ENCODE data around the gene CEP78.

DNA sequence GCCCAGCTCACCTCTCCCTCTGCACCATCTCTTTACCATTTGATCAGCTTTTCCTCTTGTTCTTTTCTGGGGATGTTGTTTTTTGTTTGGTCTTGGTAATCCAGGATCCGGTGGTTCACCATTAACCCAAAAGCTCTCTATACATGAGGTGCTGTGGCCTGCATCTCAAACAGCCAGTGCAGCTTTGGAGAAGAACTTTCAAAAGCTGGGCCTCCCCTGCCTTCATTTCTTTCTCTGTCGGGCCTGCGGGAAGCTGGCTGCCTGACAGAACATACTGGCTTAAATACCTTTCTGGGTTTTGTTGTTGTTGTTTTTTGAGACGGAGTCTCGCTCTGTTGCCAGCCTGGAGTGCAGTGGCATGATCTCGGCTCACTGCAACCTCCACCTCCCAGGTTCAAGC lies 73.2 kb downstream of the CEP78 start:
- TF ChIP-seq POLR2A (IDR thresholded peaks at IDR 0.05; ENCODE audit: low read length) (no peak), GATA1 (IDR thresholded peaks at IDR 0.05; ENCODE audit: low read depth, low read length) (no peak)

Data from erythroblast (primary cell).